Mesenchymal stem cell (in vitro differentiated cells and primary cell): ENCODE results near the gene SCN4A.
"Not testable (repeated sequence)": the region's sequence is repeated elsewhere in the genome, so short reads cannot be mapped to it uniquely, and the experiment has no call there.

Source experiments
- DNase-seq: peaks from one replicate; pipeline ENCODE4 v3.0.0-alpha.2; 2013
- H2AFZ ChIP-seq: one replicate; pipeline ENCODE4 v1.6.1; 2013; ENCODE audit warnings: low read depth, mild to moderate bottlenecking, control low read depth, inconsistent platforms, low read length, moderate library complexity
- H2AK5ac ChIP-seq: 2 replicates; pipeline ENCODE4 v1.6.1; 2013; ENCODE audit warnings: low read length, moderate library complexity, mild to moderate bottlenecking, inconsistent platforms; ENCODE audit not compliant: severe bottlenecking
- H2BK120ac ChIP-seq: one replicate; pipeline ENCODE4 v1.6.1; 2013; ENCODE audit warnings: low read depth, mild to moderate bottlenecking, inconsistent platforms, low read length, moderate library complexity
- H2BK12ac ChIP-seq, 2 experiments: one replicate each; pipeline ENCODE4 v1.6.1; 2013; ENCODE audit warnings: inconsistent platforms in 2 of 2, low read length in 2 of 2, mild to moderate bottlenecking in 2 of 2, moderate library complexity in 2 of 2, control low read depth in 1 of 2
- H2BK15ac ChIP-seq: one replicate; pipeline ENCODE4 v1.6.1; 2013; ENCODE audit warnings: mild to moderate bottlenecking, low read depth, inconsistent platforms; ENCODE audit not compliant: poor library complexity, severe bottlenecking
- H2BK5ac ChIP-seq: 2 replicates; pipeline ENCODE4 v1.6.1; 2013; ENCODE audit warnings: low read depth, mild to moderate bottlenecking, low read length, control low read depth, inconsistent platforms; ENCODE audit not compliant: poor library complexity, severe bottlenecking
- H3K14ac ChIP-seq, 2 experiments: one replicate each; pipeline ENCODE4 v1.6.1; 2013; ENCODE audit warnings: inconsistent platforms in 2 of 2, low read length in 2 of 2, control low read depth in 1 of 2, mild to moderate bottlenecking in 1 of 2, moderate library complexity in 1 of 2
- H3K18ac ChIP-seq, 2 experiments: one replicate each; pipeline ENCODE4 v1.6.1; 2013; ENCODE audit warnings: inconsistent platforms in 2 of 2, low read length in 2 of 2, control low read depth in 1 of 2, low read depth in 1 of 2, mild to moderate bottlenecking in 1 of 2
- H3K23ac ChIP-seq, 2 experiments: one replicate each; pipeline ENCODE4 v1.6.1; 2013; ENCODE audit warnings: inconsistent platforms in 2 of 2, low read length in 2 of 2, mild to moderate bottlenecking in 2 of 2, moderate library complexity in 2 of 2, control low read depth in 1 of 2
- H3K27ac ChIP-seq: 2 replicates; pipeline ENCODE4 v1.5.1; 2013; ENCODE audit warnings: mild to moderate bottlenecking, moderate library complexity, low read length, control low read depth, inconsistent platforms; ENCODE audit not compliant: poor library complexity, severe bottlenecking
- H3K27me3 ChIP-seq, 2 experiments: 2 replicates each; pipeline versions ENCODE4 v1.6.1 to v1.7.0; 2013; ENCODE audit warnings: low read length in 2 of 2, mild to moderate bottlenecking in 2 of 2, moderate library complexity in 2 of 2, control low read depth in 1 of 2, inconsistent platforms in 1 of 2; ENCODE audit not compliant: control insufficient read depth in 1 of 2, insufficient read depth in 1 of 2
- H3K36me3 ChIP-seq, 2 experiments: 2 replicates each; pipeline versions ENCODE4 v1.6.1 to v1.7.0; 2013; ENCODE audit warnings: low read length in 2 of 2, control low read depth in 1 of 2, inconsistent platforms in 1 of 2, low read depth in 1 of 2, mild to moderate bottlenecking in 1 of 2; ENCODE audit not compliant: insufficient read depth in 2 of 2, control insufficient read depth in 1 of 2
- H3K4ac ChIP-seq, 2 experiments: one replicate each; pipeline ENCODE4 v1.6.1; 2013; ENCODE audit warnings: inconsistent platforms in 2 of 2, low read length in 2 of 2, mild to moderate bottlenecking in 2 of 2, moderate library complexity in 2 of 2, control low read depth in 1 of 2, low read depth in 1 of 2
- H3K4me1 ChIP-seq: 2 replicates; pipeline ENCODE4 v1.6.1; 2013; ENCODE audit warnings: low read depth, low read length, control low read depth; ENCODE audit not compliant: control insufficient read depth, insufficient read depth
- H3K4me2 ChIP-seq: 2 replicates; pipeline ENCODE4 v1.6.1; 2013; ENCODE audit warnings: low read length, mild to moderate bottlenecking, inconsistent platforms; ENCODE audit not compliant: poor library complexity, severe bottlenecking
- H3K4me3 ChIP-seq, 2 experiments: 2 replicates each; pipeline versions ENCODE4 v1.5.1 to v1.7.0; 2013; ENCODE audit warnings: low read length in 2 of 2, mild to moderate bottlenecking in 2 of 2, control low read depth in 1 of 2, low read depth in 1 of 2; ENCODE audit not compliant: insufficient read depth in 1 of 2
- H3K79me1 ChIP-seq: replicated peaks from 2 replicates; pipeline ENCODE4 v1.6.1; 2013; ENCODE audit warnings: mild to moderate bottlenecking, control low read depth, low read length, inconsistent platforms; ENCODE audit not compliant: poor library complexity, severe bottlenecking
- H3K9ac ChIP-seq: 2 replicates; pipeline ENCODE4 v1.7.0; 2013; ENCODE audit warnings: mild to moderate bottlenecking, low read length, moderate library complexity
- H3K9me3 ChIP-seq: 2 replicates; pipeline ENCODE4 v1.7.0; 2013; ENCODE audit warnings: mild to moderate bottlenecking, low read length; ENCODE audit not compliant: control insufficient read depth
- H4K8ac ChIP-seq: one replicate; pipeline ENCODE4 v1.6.1; 2013; ENCODE audit warnings: inconsistent platforms, mild to moderate bottlenecking, low read length, moderate library complexity
- H4K91ac ChIP-seq: one replicate; pipeline ENCODE4 v1.6.1; 2013; ENCODE audit warnings: mild to moderate bottlenecking, low read length, inconsistent platforms
- WGBS: methylation state at CpG from one replicate; pipeline ENCODE4 v1.1.7; 2013; ENCODE audit warnings: mixed read lengths; 5-methylcytosine and 5-hydroxymethylcytosine counted together

The SCN4A gene

GRCh38 chr17:63911657-63912100 is 61.0 kb downstream of the SCN4A start:
- 54% methylated on average over 7 of the region's 8 CpGs for WGBS
- Histone ChIP-seq H3K27ac (no peak overlapping the region), H2AFZ (no peak overlapping the region), H3K4me2 (no peak overlapping the region), H3K4me1 (no peaks in the 10 kb centered on the region), H4K91ac (no peak overlapping the region), H3K18ac (no peak overlapping the region), H3K4me3 (no peak overlapping the region), H4K8ac (no peak overlapping the region), H3K9me3 (no peaks in the 10 kb centered on the region), H3K79me1 (no peaks in the 10 kb centered on the region), H2BK15ac (no peak overlapping the region), H3K36me3 (no peaks in the 10 kb centered on the region), H2BK12ac (no peak overlapping the region), H3K9ac (no peak overlapping the region), H2BK5ac (no peak overlapping the region), H3K4ac (no peak overlapping the region), H3K14ac (no peak overlapping the region), H2AK5ac (no peak overlapping the region), H3K23ac (no peak overlapping the region), H2BK120ac (no peak overlapping the region), H3K27me3 (peaks cover 39 to 67% of the 10 kb centered on the region in 2 experiments)
- peak; percentile 28 for DNase-seq

GRCh38 chr17:63911041-63911635 is 61.6 kb downstream of the SCN4A start, which contains the start of gene CSHL1:
CSHL1 (minus strand) TSS chr17:63911258; CDS start chr17:63911196, 62 bp downstream.
- Histone ChIP-seq H3K4ac (no peak within 1 kb of the TSS), H3K18ac (no peak within 1 kb of the TSS), H3K4me3 (no peak within 1 kb of the TSS), H4K8ac (no peak within 1 kb of the TSS), H3K36me3 (no peaks in the 10 kb centered on the region), H2BK5ac (no peak within 1 kb of the TSS), H4K91ac (no peak within 1 kb of the TSS), H3K4me2 (no peak within 1 kb of the TSS), H3K23ac (no peak within 1 kb of the TSS), H3K9ac (no peak within 1 kb of the TSS), H3K14ac (no peak within 1 kb of the TSS), H3K79me1 (no peaks in the 10 kb centered on the region), H3K4me1 (no peaks in the 10 kb centered on the region), H2BK120ac (no peak within 1 kb of the TSS), H2BK12ac (no peak within 1 kb of the TSS), H3K27ac (no peak within 1 kb of the TSS), H3K9me3 (no peaks in the 10 kb centered on the region), H2AK5ac (no peak within 1 kb of the TSS), H2BK15ac (no peak within 1 kb of the TSS), H3K27me3 (peaks cover 34 to 61% of the 10 kb centered on the region in 2 experiments), H2AFZ (no peak within 1 kb of the TSS)
- no peak for DNase-seq
- WGBS, result 56% methylated on average over 13 of the region's 15 CpGs

GRCh38 chr17:63910096-63910495 is 62.6 kb downstream of the SCN4A start:
- no peak for DNase-seq
- Histone ChIP-seq H2AFZ (no peak overlapping the region), H3K36me3 (no peaks in the 10 kb centered on the region), H3K4me3 (no peak overlapping the region), H3K9me3 (no peaks in the 10 kb centered on the region), H2AK5ac (no peak overlapping the region), H2BK120ac (no peak overlapping the region), H2BK15ac (no peak overlapping the region), H3K4me1 (no peaks in the 10 kb centered on the region), H4K91ac (no peak overlapping the region), H2BK5ac (no peak overlapping the region), H4K8ac (no peak overlapping the region), H3K27ac (no peak overlapping the region), H3K79me1 (no peaks in the 10 kb centered on the region), H3K27me3 (peaks cover 26 to 57% of the 10 kb centered on the region in 2 experiments), H3K4me2 (no peak overlapping the region), H3K18ac (no peak overlapping the region), H2BK12ac (no peak overlapping the region), H3K14ac (no peak overlapping the region), H3K9ac (no peak overlapping the region), H3K23ac (no peak overlapping the region), H3K4ac (no peak overlapping the region)
- WGBS, result 82% methylated on average over 12 of the region's 14 CpGs

GRCh38 chr17:63909586-63909985 is 63.1 kb downstream of the SCN4A start:
- DNase-seq, H2BK15ac ChIP-seq, H3K4me3 ChIP-seq, H3K4me1 ChIP-seq, H3K4me2 ChIP-seq, H2AFZ ChIP-seq, H3K23ac ChIP-seq, H3K9me3 ChIP-seq, H3K9ac ChIP-seq, H3K79me1 ChIP-seq, H3K36me3 ChIP-seq, H2AK5ac ChIP-seq, H4K91ac ChIP-seq, H4K8ac ChIP-seq, H3K18ac ChIP-seq, H3K27ac ChIP-seq, H3K14ac ChIP-seq, H3K4ac ChIP-seq, H2BK12ac ChIP-seq, H2BK5ac ChIP-seq, H2BK120ac ChIP-seq: not testable (repeated sequence)
- 93% methylated on average over 7 of the region's 10 CpGs for WGBS
- H3K27me3 ChIP-seq, result peaks cover 26 to 55% of the 10 kb centered on the region in 2 experiments
